Hippocampal formation (tissue), 2 donors: ENCODE results near the gene TGM2.
"Not testable (repeated sequence)": the region's sequence is repeated elsewhere in the genome, so short reads cannot be mapped to it uniquely, and the experiment has no call there.

ENCODE experiments used
- DNase-seq, 2 donors: peaks; one replicate each; lab custom pipeline; 2025; lab: John Stamatoyannopoulos, UW

The TGM2 gene

DNA sequence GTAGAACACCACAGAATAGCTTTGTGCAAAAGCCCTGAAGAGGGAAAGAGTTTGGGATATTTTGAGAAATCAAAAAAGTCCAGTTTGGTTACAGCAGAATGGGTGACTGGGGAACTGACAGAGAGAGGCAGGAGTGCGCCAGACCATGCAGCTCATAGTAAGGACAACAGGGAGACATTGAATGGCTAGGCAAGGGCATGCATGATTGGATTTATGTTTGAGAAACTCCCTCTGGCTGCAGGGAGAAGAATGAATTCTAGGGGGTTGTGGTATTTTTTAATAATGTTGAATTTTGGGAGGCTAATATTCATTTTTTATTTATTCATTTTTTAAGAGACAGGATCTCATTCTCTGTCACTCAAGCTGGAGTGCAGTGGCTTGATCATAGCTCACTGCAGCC is 49.9 kb downstream of the TGM2 start:
- no peak for DNase-seq

DNA sequence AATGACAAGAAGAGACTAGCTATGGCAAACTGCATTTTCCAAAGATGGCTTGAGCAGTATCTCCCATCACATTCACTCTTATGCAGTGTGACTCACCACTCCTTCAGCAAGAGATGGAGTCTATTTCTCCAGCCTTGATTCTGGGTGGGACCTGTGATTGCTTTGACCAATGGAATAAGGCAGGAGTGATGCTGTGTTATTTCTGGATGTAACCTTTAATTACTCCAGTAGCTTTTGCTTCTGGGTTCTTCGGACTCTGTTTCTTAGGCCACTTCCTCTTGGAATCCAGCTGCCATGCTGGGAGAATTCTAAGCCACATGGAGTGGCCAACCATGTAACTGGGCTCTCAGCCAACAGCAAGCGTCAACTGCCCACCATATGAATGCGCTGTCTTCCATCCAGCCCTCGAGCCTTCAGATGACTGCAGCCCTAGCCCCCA is 50.7 kb downstream of the TGM2 start:
- no peak for DNase-seq

DNA sequence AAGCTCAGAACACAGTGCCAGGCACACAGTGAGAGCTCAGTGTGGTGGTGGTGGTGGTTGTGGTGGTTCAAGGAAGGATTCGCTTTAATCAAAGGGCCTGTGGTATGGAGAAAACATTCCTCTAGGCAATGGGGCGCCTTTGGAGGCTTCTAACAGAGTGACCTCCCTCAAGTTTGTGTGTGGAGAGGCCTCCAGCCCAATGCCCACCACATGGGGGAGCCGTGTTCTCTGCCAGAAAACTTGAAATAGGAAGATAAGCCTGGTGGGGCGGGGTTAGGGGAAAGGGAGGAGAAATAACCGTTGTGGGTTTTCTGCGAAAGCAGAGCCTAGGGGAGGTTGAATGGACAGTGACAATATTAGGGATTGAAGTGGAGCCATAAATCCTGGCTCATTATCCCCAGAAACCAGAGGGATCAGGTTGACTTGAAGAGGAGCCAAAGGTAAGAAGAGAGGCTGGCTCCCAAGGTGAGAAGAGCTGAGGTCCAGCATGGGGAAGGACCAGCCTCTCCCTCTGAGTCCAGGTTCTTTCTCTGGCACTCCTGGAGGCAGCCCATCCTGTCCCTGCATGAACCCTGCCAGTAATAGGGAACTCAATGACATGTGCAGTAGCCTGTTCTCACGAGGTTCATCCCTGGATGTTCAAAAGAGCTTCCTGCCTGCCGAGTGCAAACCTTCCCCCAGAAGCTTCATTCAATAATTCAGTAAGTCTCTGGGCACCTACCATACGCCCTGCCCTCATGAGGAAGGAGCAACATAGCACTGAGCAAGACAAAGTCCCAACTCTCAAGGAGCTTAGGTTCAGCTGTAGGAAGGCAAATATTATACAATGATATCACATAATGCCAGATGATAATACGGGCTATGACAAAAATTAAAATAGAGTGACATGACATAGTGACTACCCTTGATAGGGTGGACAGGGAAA is 51.4 kb downstream of the TGM2 start:
- DNase-seq: no peak

DNA sequence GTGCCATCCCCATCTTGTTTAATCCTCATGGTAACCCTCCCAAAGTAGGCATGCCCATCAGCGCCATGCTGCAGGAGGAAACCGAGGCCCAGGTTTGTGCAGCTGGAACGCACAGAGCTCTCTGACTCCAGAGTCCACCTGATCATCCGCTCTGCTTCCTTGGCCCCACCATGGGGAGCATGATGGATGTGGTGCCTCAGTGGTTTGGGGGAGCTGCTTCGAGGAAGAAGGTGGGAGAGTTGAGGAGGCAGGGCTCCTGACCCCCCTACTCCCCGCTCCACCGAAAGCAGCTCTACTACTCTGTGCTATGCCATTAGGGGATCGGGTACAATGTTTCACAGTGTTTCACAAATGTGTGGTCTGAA is 52.2 kb downstream of the TGM2 start:
- no peak for DNase-seq

DNA sequence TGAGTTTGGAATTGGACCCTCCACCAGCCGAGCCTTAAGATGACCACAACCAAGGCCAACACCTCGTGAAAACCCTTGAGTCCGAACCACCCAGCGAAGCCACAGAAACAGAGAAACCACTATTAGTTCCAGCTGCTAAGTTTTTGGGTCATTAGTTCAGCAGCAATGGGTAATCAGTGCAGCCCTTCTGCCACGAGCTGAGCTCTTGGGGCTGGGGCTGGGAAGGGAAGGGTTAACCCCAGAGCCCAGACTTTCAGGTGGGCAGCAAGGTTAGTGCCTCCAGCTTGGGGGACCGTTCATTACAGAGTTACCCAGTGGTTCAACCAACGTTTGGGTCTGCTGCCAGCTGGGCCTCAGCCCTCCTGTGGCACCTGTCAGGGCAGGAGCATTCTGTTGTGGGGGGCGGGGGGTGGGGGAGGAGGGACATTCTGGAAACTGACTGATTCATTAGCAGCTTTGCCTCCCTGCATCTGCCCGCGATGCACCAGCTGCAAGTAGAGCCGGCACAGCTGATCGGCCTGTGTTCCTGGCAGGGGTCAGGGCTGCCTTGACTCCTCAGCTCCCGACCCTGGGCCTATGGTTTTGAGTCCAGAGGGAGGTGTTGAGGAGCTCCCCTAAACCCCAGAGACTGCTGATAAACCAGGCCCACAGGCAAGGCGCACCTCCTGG is 52.7 kb downstream of the TGM2 start:
- DNase-seq: no peak

DNA sequence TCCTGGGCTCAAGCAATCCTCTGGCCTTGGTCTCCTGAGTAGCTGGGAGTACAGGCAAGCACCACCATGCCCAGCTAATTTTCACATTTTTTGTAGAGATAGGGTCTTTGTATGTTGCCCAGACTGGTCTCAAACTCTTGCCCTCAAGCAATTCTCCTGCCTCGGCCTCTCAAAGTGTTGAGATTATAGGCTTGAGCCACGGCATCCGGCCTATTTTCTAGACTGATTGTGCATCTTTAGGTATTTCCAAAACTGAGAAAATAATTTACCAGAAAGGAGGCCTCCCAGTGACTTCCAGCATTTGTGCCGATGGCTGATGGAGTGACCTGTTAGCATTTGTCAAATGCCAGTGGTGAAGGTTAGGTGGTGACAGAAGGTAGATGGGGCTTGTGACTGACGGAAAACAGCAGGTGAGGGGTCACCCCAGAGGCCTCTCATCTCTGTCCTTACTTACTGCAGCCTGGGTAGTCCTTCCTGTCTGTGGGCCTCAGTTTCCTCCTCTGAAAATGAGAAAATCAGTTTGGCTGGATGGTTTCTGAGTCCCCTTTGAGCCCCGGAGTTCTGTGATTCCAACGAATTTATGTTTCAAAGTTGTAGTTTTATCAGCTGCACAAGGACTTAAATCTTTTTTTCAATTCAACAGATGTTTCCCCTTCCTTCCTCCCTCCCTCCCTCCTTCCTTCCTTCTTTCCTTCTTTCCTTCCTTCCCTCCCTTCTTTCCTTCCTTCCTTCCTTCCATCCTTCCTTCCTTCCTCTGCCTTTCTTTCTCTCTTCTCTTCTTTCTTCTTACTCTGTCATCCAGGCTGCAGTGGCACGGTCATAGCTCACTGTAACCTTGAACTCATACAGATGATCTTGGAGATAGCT is 53.5 kb downstream of the TGM2 start:
- no peak for DNase-seq

DNA sequence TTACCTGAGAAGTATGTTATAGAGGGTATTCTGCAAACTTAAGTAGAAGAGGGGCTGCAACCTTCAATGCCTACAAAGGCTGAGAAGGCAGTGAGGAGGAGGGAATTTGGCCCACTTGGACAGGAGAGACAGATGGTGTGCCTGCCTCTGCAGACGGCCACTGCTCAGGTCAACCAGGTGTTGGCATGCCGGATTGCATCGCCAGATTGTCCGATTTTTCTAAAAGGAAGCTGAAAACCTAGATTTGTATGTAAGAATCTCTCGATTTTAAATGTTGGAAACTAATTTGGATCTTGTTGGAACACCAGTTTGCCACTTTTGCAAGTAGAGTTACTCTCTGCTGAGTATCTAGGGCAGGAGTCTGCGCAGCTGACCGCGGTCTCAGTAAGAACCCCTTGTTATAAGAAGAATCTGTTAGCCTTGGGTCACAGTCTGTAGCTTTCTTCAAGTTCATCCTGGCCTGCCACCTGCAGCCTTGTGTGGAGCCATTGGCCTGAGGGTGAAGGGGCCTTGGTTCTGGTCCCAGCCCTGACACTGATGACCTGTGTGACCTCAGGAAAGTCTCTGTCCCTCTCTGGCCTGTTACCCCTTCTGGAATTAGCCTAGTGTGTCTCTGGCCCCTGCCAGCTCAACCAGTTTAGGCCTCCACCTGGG is 54.4 kb downstream of the TGM2 start:
- no peak for DNase-seq

DNA sequence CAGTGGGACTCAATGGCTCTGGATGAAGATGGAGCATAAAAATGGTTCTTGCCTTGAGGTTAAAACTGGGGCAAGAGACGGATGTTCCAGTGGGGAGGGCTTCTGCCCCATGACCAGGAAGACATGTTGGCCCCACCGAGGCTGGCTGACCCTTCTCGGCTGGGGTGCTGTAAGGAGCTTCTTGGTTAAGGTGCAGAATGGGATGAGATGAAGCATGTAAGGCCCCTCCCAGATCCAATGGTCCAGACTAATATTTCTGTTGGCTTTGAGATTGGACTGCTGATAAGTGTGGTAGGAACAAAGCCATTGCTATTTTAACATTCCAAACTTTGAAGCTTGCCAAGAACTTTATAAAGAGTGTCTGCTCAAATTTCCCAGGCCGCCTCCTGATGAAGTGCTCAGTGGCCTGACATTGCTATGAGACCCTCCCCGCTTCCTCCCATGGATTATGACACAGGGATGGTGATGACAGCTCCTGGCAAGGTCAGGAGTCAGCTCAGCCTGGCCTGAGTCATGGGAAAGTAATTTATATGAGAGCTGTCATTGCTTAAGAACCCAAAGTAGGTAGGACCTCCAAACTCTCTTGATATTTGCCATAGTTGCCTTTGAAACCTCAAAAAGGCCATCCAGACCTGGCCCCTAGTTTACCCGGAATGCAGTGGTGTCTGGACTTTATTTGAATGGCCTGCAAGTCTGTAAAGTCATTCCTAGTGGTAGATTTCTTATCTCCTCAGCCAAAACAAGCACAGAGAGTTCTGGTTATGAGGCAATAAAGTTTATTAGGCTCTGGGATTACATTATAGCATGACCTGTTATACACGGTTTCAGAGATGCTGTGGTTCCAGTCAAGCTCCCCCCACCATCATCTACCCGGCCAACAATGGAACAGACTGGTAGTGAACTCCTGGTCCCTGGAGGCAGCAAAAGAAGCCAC is 55.2 kb downstream of the TGM2 start:
- DNase-seq: no peak

DNA sequence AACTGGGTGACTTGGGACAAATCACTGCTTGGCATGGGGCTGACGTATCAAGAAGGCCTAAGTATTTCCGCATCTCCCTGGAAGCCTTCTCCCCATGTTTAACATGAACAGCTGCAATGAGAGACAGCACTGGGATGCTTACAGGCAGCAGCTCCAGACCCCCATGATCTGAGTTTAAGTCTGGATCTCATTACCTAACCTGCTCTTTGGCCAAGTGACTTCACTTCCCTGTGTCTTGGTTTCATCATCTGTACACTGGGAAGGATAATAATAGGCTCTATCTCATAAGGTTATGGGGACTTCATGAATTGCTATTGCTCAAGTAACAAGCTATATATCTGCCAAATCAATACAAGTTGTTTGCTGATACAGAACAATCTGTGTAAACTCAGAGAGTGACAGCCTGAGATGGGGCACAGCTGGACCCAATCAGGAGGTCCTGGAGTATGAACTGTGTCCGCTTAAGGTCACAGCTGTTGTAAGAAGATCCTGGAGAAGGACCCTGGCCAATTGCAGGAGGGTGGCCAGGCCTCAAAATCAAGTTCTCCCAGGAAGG is 56.0 kb downstream of the TGM2 start:
- DNase-seq: no peak

DNA sequence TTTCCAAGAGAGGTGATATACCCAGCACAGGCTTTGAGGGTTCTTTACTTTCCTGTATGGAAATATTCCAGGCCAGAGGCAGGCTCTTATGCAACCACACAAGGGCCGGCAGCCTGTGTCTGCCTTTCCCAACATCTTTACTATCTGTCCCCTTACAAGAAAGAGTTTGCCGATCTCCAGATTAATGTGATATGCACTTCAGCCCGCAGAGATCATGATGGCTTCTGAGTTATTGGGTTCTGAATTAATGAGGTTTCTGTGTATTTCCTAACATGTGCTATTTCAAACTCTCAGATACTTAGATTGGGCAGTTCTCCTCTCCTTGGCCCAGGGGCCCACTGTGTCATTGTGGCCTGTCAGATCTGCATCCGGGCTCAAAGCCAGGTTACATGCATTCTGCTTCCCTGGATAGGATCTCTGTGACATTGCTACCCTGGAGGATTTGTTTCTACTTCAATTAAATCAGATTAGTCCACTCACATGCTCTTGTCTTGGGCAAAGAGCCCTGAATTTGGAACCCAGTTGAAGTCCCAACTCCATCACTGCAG is 56.6 kb downstream of the TGM2 start:
- no peak for DNase-seq

DNA sequence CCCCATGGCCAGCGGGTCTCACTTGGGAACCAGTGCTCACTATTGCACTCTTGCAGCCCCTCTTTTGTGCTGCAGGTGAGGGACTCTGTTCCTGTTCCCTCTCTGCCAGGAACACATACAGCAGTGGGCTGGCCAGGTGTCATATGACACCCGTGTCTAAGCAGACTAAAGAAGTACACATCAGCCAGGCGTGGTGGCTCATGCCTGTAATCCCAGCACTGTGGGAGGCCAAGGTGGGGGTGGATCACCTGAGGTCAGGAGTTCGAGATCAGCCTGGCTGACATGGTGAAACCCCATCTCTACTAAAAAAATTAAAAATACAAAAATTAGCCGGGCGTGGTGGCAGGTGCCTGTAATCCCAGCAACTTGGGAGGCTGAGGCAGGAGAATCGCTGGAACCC is 57.2 kb downstream of the TGM2 start:
- DNase-seq: not testable (repeated sequence)

DNA sequence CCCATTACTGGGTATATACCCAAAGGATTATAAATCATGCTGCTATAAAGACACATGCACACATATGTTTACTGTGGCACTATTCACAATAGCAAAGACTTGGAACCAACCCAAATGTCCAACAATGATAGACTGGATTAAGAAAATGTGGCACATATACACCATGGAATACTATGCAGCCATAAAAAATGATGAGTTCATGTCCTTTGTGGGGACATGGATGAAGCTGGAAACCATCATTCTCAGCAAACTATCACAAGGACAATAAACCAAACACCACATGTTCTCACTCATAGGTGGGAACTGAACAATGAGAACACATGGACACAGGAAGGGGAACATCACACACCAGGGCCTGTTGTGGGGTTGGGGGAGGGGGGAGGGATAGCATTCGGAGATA is 57.7 kb downstream of the TGM2 start:
- not testable (repeated sequence) for DNase-seq

DNA sequence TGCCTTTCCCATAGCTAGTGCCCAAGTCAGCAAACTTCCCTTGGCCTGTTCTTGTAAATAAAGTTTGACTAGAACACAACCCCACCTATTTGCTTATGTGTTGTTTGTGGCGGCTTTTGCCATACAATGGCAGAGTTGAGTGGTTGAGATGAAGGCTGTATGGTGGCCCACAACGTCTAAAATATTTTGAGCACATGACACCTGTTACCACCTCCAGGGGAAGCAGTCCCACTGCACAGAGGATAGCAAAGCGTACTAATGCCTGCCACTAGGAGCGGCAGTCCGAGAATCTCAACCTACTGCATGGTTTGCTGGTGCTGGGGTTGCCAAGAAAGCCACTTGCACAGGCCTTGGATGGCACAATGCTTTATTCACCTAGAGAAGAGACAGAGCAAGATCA is 58.6 kb downstream of the TGM2 start:
- DNase-seq: no peak

DNA sequence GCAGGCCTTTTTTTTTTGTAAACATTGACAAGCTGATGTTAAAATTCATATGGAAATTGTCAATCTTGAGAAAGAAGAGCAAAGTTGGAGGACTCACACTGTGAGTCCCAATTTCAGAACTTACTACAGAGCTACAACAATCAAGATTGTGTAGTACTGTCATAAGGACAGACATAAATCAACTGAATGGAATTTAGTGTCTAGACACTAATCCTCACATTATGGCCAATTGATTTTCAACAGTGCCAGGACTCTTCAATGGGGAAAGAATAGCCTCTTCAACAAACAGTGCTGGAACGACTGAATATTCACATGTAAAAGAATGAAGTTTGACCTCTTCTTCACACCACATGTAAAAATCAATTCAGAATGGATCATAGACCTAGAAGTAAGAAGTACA is 60.8 kb downstream of the TGM2 start:
- no peak for DNase-seq

DNA sequence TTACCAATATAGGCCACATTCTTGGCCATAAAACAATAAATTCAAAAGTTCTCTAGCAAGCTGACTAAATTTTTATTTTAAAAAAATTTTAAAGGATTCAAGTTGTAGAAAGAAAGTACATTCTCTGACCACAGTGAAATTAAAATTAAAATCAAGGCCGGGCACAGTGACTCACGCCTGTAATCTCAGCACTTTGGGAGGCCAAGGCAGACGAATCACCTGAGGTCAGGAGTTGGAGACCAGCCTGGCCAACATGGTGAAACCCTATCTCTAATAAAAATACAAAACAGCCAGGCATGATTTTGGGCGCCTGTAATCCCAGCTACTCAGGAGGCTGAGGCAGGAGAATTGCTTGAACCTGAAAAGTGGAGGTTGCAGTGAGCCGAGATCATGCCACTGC is 62.9 kb downstream of the TGM2 start:
- DNase-seq: not testable (repeated sequence)

DNA sequence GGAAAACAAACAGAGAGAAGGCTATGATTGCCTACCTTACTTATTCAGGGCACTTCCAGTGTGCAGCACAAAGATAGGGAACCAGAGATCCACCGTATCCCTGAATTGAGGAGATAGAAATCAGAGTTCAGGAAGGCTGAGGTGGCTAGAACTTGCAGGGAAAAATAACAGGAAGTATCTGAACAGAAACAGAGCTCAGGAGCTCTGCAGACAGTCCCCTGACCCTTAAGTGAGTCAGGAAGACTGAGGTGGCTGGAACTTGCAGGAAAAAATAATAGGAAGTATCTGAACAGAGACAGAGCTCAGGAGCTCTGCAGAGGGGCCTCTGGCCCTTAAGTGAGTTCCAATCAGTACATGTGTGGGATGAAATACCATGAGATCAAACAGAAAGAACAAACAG is 66.1 kb downstream of the TGM2 start:
- DNase-seq: no peak

DNA sequence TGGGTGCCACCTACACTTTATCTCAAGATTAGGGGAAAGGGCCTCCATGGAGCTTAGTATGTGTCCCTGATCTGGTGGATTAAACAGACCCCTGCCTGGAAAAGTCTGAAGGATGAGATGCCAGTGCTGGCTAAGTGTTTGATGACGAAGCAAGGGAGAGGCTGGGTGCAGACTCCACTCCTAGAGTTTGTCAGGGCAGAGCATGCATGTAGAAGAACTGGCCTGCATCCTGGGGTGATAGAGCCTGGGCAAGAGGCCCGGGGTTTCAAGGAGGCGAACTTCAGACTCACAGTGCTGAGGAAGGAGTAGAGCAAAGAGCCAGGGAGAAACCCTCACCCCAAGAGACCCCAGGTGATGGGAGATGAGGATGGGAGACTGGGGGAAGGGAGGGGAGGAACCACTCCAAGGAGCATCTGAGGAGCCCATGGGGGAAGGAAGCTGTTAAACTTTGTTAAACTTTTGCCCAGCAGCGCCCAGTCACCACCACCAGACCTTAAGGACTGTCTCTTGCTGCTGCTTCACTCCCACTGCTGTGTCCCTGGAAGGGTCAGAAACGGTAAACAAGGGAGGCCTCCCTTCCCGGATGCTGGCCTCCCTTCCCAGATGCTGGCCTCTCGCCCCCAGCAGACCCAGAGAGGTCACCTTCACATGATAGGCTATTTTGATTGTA is 69.9 kb downstream of the TGM2 start:
- no peak for DNase-seq

DNA sequence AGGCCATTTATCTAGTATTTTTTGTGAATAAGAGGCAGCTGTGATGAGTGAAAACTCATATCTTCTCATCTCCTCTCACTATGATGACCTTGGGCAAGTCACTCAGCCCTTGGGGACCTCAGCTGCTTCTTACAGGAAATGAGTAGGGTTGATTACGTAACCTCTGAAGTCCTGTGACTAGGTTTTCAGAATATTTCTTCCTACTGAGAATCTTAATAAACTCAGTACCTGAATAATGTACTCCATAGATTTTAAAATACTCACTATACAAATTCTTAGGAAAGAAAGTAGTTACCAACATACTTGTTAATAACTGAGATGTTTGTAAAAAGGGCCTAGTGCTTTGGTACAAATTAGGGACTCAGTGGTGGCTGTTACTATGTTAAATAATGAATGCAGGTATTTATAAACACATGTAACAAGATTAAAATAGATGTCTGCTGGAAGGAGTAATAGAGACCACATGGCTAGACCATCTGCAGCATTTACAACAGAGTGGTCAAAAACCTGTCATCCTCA is 70.6 kb downstream of the TGM2 start:
- DNase-seq: no peak

DNA sequence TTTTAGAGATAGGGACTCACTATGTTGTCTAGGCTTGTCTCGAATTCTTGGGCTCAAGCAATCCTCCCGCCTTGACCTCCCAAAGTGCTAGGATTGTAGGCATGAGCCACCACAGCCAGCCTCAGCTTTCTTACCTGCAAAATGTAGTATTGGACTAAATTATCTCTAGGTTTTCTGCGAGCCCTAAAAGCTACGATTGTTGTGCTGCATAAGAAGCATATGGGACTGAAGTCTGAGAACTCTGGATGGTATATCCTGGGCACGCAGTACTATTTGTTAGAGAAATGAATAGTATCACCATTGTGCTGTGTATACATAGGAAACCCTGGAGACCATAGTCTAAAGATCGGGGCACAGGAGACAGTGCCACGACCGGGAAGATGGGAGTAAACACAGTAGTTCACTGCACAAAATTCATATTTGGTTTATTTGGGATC is 71.4 kb downstream of the TGM2 start:
- no peak for DNase-seq
